ENCODE data around the gene TMEM63A. TPM values are rescaled to one million over a fixed set of nuclear protein-coding genes. Genes with fewer than 3 reads are reported as not detected.

Gene TMEM63A
- total RNA-seq, 2 experiments from 2014 or later, result 126 to 127 TPM

GRCh38 chr1:225855503-225856300 is 26.5 kb downstream of the TMEM63A start:
- ChIA-PET POLR2A (interaction anchor here (1.1 to 1.6 kb wide), 2 partner anchors 26 to 78 kb away, joined by 4 to 6 read pairs; partner anchors contain the start of genes SRP9 and TMEM63A), CTCF (interaction anchor here (0.6 to 1.3 kb wide), 3 partner anchors 55 to 302 kb away, joined by 3 to 5 read pairs (median 3); no protein-coding TSS in a partner anchor)
- peaks cover 72% of the 10 kb centered on the region for H3K36me3 Mint-ChIP-seq (ENCODE audit: low read depth)
- no peaks in the 10 kb centered on the region for H3K9me3 Mint-ChIP-seq
- H3K4me3 Mint-ChIP-seq, result peak overlapping the region; percentile 3
- H3K27me3 Mint-ChIP-seq, result no peaks in the 10 kb centered on the region
- no peak overlapping the region for H3K27ac Mint-ChIP-seq
- H3K4me1 Mint-ChIP-seq, result peaks cover 14% of the 10 kb centered on the region
- no peak for DNase-seq

- Mint-ChIP-seq H3K27ac (no peak overlapping the region), H3K36me3 (ENCODE audit: low read depth) (peaks cover 77% of the 10 kb centered on the region), H3K9me3 (no peaks in the 10 kb centered on the region), H3K27me3 (no peaks in the 10 kb centered on the region), H3K4me3 (no peak overlapping the region), H3K4me1 (peaks cover 29% of the 10 kb centered on the region)
- ChIA-PET POLR2A (no interaction called here), CTCF (no interaction called here)
- no peak for DNase-seq
These were observed 28.7 kb downstream of the TMEM63A start for GRCh38 chr1:225853441-225853840.

GRCh38 chr1:225852413-225853124 is 29.6 kb downstream of the TMEM63A start:
- no peak for DNase-seq
- H3K4me3 Mint-ChIP-seq, result no peak overlapping the region
- CTCF ChIA-PET, result no interaction called here
- H3K27me3 Mint-ChIP-seq, result no peaks in the 10 kb centered on the region
- H3K36me3 Mint-ChIP-seq (ENCODE audit: low read depth), result peaks cover 77% of the 10 kb centered on the region
- peaks cover 34% of the 10 kb centered on the region for H3K4me1 Mint-ChIP-seq
- no peak overlapping the region for H3K27ac Mint-ChIP-seq
- POLR2A ChIA-PET, result interaction anchor here (1.2 kb wide), 1 partner anchor 27 kb away, joined by 4 read pairs; no protein-coding TSS in a partner anchor
- H3K9me3 Mint-ChIP-seq, result no peaks in the 10 kb centered on the region

GRCh38 chr1:225851805-225852204 is 30.4 kb downstream of the TMEM63A start:
- DNase-seq, result no peak
- POLR2A ChIA-PET, result interaction anchor here (1.2 kb wide), 1 partner anchor 28 kb away, joined by 4 read pairs; no protein-coding TSS in a partner anchor
- H3K4me1 Mint-ChIP-seq, result peaks cover 34% of the 10 kb centered on the region
- H3K9me3 Mint-ChIP-seq, result no peaks in the 10 kb centered on the region
- H3K4me3 Mint-ChIP-seq, result no peak overlapping the region
- no peak overlapping the region for H3K27ac Mint-ChIP-seq
- H3K36me3 Mint-ChIP-seq (ENCODE audit: low read depth), result peaks cover 75% of the 10 kb centered on the region
- no peaks in the 10 kb centered on the region for H3K27me3 Mint-ChIP-seq
- CTCF ChIA-PET, result no interaction called here

- no peaks in the 10 kb centered on the region for H3K9me3 Mint-ChIP-seq
- H3K36me3 Mint-ChIP-seq (ENCODE audit: low read depth), result peaks cover 73% of the 10 kb centered on the region
- no peak overlapping the region for H3K4me3 Mint-ChIP-seq
- ChIA-PET POLR2A (no interaction called here), CTCF (no interaction called here)
- H3K27ac Mint-ChIP-seq, result no peak overlapping the region
- DNase-seq, result no peak
- peaks cover 29% of the 10 kb centered on the region for H3K4me1 Mint-ChIP-seq
- H3K27me3 Mint-ChIP-seq, result no peaks in the 10 kb centered on the region
These were observed 31.8 kb downstream of the TMEM63A start for GRCh38 chr1:225850370-225850769.

- Mint-ChIP-seq H3K9me3 (no peaks in the 10 kb centered on the region), H3K4me3 (no peak overlapping the region), H3K27me3 (no peaks in the 10 kb centered on the region), H3K4me1 (peaks cover 28% of the 10 kb centered on the region), H3K36me3 (ENCODE audit: low read depth) (peaks cover 71% of the 10 kb centered on the region), H3K27ac (no peak overlapping the region)
- CTCF ChIA-PET, result interaction anchor here (1.1 kb wide), 1 partner anchor 11 kb away, joined by 4 read pairs; no protein-coding TSS in a partner anchor
- DNase-seq, result no peak
- POLR2A ChIA-PET, result interaction anchor here (1.0 kb wide), 1 partner anchor 150 kb away, joined by 3 read pairs; the partner anchor contains the start of gene SDE2
These were observed 32.3 kb downstream of the TMEM63A start for GRCh38 chr1:225849925-225850324.

GRCh38 chr1:225848030-225848955 is 33.9 kb downstream of the TMEM63A start:
- ChIA-PET CTCF (interaction anchor here (0.5 kb wide), 1 partner anchor 119 kb away, joined by 3 read pairs; no protein-coding TSS in a partner anchor), POLR2A (no interaction called here)
- no peak for DNase-seq
- Mint-ChIP-seq H3K9me3 (no peaks in the 10 kb centered on the region), H3K27me3 (no peaks in the 10 kb centered on the region), H3K4me3 (no peak overlapping the region), H3K4me1 (peaks cover 28% of the 10 kb centered on the region), H3K36me3 (ENCODE audit: low read depth) (peaks cover 55% of the 10 kb centered on the region), H3K27ac (no peak overlapping the region)

- ChIA-PET POLR2A (no interaction called here), CTCF (interaction anchor here (0.5 kb wide), 1 partner anchor 120 kb away, joined by 3 read pairs; no protein-coding TSS in a partner anchor)
- Mint-ChIP-seq H3K36me3 (ENCODE audit: low read depth) (peaks cover 50% of the 10 kb centered on the region), H3K9me3 (no peaks in the 10 kb centered on the region), H3K4me3 (no peak overlapping the region), H3K4me1 (peaks cover 28% of the 10 kb centered on the region), H3K27ac (no peak overlapping the region), H3K27me3 (no peaks in the 10 kb centered on the region)
- DNase-seq, result no peak
These were observed 34.6 kb downstream of the TMEM63A start for GRCh38 chr1:225847610-225848009.

GRCh38 chr1:225846331-225847310 is 35.6 kb downstream of the TMEM63A start:
- ChIA-PET CTCF (interaction anchor here (0.6 to 0.9 kb wide), 3 partner anchors 36 to 198 kb away, joined by 3 to 4 read pairs (median 3); partner anchors contain the start of genes SRP9 and TMEM63A), POLR2A (interaction anchor here (1.4 kb wide), 2 partner anchors 20 to 35 kb away, joined by 3 read pairs; no protein-coding TSS in a partner anchor)
- H3K36me3 Mint-ChIP-seq (ENCODE audit: low read depth), result peaks cover 40% of the 10 kb centered on the region
- no peak overlapping the region for H3K27ac Mint-ChIP-seq
- peaks cover 28% of the 10 kb centered on the region for H3K4me1 Mint-ChIP-seq
- no peaks in the 10 kb centered on the region for H3K9me3 Mint-ChIP-seq
- DNase-seq, result no peak
- no peak overlapping the region for H3K4me3 Mint-ChIP-seq
- H3K27me3 Mint-ChIP-seq, result no peaks in the 10 kb centered on the region

- peaks cover 34% of the 10 kb centered on the region for H3K36me3 Mint-ChIP-seq (ENCODE audit: low read depth)
- no peaks in the 10 kb centered on the region for H3K9me3 Mint-ChIP-seq
- H3K27ac Mint-ChIP-seq, result no peak overlapping the region
- no peaks in the 10 kb centered on the region for H3K27me3 Mint-ChIP-seq
- DNase-seq, result peak; percentile 28
- peaks cover 29% of the 10 kb centered on the region for H3K4me1 Mint-ChIP-seq
- H3K4me3 Mint-ChIP-seq, result no peak overlapping the region
- ChIA-PET POLR2A (interaction anchor here (0.7 to 1.4 kb wide), 3 partner anchors 21 to 68 kb away, joined by 3 read pairs; partner anchors contain the start of gene SRP9), CTCF (no interaction called here)
These were observed 36.5 kb downstream of the TMEM63A start for GRCh38 chr1:225845571-225846259.

GRCh38 chr1:225845097-225845496 is 37.1 kb downstream of the TMEM63A start:
- Mint-ChIP-seq H3K27ac (no peak overlapping the region), H3K4me1 (peaks cover 26% of the 10 kb centered on the region), H3K4me3 (no peak overlapping the region), H3K36me3 (ENCODE audit: low read depth) (peaks cover 30% of the 10 kb centered on the region), H3K27me3 (no peaks in the 10 kb centered on the region), H3K9me3 (no peaks in the 10 kb centered on the region)
- CTCF ChIA-PET, result no interaction called here
- DNase-seq, result no peak
- POLR2A ChIA-PET, result interaction anchor here (0.7 to 1.4 kb wide), 2 partner anchors 36 to 68 kb away, joined by 3 read pairs; partner anchors contain the start of gene SRP9
